Kidney capillary endothelial cell (primary cell): Measurements from ENCODE around the gene CDH12.
"Not testable (repeated sequence)": the region's sequence is repeated elsewhere in the genome, so short reads cannot be mapped to it uniquely, and the experiment has no call there.

ENCODE experiments used
- DNase-seq: peaks from one replicate; pipeline ENCODE4 v3.0.0-alpha.2; 2018; ENCODE audit warnings: low spot score

Gene CDH12

DNA sequence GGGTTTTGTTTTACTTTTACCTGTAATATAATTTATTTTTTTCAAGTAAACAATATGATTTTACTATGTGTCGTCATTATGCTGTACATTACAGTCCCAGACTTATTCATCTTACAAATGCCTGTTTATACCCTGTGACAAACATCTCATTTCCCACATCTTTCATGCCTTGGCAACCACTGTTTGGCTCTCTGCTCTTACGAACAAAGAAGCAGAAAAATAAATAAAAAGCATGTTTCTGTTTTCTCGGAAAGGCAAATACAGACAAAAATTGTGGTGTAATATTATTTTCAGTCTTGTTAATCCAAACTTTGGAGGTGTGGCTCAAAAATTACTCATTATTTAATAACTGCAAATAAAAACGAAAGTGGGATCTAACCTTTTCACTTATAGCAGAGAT is 393.0 kb downstream of the CDH12 start:
- no peak for DNase-seq

DNA sequence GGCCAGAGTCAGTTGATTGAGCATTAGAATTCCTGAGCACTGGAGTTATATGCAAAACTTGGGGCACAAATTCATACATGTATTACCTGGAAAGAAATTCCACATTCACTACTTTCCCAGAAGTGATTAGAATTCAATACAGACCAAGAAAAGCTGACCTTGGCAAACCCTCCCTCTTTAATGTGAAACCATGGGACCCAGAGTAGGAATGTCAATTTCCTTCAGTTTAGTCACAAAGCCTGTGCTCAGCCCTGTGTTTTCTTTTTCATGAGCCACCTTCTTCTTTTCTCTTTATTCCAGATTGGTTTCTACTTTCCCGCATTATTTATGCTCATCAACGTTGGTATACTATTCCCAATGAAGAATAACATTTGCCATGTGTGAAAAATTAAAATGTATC is 420.2 kb downstream of the CDH12 start:
- DNase-seq: no peak

DNA sequence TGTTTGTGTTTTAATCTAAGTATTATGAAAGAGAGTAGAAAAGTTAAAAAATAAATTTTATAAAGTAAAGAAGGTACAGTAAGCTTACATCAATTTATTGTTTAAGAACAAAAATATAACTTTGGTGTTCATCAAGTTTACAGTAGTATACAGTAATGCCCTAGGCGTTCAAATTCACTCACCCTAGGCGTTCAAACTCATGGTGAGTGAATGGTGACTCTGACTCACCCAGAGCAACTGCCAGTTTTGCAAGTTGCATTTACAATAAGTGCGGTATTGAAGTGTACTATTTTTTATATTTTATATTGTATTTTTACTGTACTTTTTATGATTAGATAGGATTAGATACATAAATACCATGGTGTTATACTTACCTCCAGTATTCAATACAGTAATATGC is 421.3 kb downstream of the CDH12 start:
- no peak for DNase-seq

DNA sequence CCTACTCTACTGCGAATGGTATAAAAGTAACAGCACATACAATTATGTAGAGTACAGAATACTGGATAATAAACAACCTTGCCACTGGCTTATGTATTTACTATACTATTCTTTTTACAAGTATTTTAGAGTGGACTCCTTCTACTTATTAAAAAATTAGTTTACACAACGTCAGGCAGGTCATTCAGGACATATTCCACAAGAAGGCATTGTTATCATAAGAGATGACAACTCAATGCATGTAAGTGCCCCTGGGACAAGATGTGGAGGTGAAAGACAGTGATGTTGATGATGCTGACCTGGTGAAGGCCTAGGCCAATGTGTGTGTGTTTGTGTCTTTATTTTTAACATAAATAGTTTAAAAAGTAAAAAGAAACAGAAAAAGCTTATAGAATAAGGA is 421.7 kb downstream of the CDH12 start:
- DNase-seq: no peak

DNA sequence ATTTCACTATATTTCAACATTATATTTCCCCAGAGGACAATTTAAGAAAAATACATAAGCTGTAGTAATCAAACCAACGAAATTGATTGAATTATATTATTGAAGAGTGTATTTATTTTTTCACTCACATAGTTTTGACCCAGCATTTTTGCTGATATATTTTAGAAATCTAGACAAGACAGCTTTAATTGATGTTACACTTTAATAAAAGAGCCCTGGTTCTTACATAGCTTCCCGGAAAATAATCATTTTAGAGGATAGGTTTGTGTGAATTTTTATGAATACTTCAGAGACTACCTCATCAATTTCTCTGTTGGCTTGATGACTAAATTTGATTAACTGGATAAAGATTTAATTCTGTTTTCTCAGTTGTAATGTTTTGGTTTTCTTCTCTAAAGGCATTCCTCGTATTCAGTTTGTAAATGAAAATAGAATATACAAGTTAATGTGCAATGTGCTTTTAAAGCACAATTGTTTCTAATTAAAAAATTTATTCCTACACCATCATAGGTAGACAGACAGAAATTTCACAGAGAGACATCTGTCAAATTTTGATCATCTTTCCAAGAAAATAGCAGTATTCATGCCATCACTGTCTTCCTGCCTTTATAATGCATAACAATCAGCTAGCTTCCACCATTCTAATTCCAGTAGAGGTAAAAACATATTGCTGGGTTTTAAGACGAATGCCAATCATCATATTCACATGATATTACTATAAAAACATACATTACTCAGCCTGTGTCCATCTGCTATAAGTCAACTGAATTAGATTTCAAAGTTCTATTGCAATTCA is 441.4 kb downstream of the CDH12 start:
- DNase-seq: no peak

DNA sequence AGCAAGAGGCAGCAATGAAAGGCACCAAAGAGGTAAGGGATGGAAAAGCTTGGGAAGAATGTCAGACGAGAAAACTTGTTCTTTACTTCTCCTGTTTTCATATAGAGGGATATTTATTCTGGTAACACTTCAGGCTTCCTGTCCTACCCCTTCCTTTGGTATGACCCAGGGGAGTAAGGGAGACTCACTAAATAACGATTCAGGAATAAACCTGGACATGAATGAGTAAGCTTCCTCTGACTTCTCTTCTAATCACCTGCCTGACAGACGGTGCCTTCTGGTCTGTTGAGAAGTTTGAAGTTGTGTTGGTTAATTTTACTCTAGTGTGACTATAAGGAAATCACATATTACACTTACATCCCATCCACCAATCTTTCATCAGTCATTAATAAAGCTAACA is 461.2 kb downstream of the CDH12 start:
- DNase-seq: no peak

DNA sequence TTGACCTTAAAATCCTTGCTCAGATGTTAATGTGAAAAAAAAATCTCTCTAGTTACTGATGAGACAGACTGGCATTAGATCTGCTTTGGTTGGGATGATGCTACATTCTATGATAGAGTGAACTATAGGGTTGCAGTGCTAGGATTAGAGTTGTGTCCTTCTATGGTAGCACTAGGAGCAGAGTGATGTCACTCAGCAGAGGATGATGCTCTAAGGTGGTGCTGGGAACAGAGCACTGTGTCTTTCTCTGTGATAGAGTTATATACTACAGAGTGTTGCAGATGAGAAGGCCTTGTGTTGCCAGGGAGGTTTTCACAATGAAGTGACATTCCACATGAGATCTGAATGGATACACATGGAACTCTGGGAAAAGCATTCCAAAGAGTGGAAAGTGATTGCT is 462.3 kb downstream of the CDH12 start:
- no peak for DNase-seq

DNA sequence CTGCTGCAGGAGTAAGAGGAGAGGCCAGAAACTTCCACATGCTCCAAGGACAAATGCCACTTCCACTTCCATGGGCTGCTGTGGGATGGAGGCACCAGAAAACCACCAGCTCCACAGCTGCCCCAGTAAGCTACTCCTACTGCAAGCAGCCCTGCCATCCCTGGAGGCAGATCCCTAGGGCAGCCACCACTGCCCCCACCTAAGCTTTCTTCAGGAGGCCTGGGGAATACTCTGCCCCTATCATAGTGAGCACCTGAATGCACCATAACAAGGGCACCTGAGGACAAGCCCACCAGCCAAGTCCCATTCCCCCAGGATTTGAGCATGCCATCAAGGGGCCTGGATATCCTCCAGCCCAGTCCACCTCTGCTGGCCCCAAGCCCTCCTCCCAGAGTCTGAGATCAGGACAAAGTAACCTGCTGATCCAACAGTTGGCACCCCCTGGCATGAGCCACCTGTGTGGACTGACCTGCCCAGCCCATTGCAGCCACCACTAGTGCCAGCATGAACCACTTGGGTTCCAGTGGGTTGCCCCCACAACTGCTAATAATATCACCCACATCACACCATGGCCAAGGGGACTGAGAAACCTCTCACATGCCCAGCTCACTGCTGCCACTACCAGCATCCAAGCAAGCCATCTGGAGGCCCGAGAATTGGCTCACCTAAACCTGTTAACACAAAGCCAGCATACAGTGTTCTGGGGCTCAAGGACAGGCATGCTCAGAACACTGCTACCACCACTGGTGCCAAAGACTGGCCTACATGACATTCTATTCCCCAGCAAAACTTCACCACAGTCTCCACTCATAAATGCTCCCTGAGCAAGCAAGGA is 480.1 kb downstream of the CDH12 start:
- DNase-seq: no peak

DNA sequence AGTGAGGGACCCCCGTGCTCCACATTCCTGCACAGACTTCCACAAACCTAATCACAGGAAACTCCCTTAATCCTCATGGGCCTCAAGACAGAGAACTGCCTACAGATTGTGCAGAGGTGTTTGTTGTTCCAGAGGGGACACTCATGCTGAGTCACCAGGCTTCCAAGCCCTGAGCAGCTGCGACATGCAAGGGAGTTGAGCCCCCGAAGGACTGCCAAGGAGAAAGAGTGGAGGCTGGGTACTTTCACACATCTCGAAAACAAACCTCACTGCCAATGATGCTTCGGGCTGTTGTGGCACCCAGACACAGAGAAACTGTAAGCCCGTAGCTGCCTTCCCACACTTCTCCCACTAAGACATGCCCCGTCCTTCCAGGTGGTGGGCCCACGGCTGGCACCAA is 480.8 kb downstream of the CDH12 start:
- no peak for DNase-seq

DNA sequence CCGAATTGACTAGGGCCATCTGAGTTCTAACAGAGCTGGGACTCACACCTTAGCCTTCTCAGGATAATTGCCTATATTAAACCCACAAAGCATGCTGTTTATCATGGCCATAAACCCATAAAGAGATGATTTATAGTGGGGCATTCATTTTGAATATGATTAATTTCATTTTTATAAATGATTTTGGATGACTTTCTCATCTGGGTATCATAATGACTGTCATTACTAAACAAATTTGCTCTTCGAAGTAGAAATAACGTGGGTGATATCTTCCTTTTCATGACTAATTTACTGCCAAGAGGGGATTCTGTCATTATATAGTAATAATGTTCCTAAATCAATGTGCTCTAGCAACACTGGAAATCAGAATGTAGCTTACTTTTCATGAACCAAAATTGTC is 498.2 kb downstream of the CDH12 start:
- no peak for DNase-seq

DNA sequence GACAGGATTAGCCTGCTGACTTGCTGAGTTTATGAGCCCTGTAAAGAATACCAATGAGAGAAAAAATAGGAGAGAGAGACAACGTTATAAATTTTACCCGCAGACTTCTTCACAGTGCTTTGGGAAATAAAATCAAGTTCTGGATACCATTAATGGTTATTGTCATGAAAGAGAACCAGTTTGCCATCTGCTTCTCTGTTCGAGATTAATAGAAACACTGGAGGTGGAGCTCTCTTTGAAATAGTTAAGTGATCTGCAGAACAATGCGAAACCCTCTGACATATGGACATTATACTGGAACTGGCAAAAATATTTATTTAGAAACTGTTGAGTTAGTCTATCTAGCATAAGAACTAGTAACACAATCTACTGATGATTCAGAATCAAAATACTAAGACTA is 500.7 kb downstream of the CDH12 start:
- DNase-seq: no peak

DNA sequence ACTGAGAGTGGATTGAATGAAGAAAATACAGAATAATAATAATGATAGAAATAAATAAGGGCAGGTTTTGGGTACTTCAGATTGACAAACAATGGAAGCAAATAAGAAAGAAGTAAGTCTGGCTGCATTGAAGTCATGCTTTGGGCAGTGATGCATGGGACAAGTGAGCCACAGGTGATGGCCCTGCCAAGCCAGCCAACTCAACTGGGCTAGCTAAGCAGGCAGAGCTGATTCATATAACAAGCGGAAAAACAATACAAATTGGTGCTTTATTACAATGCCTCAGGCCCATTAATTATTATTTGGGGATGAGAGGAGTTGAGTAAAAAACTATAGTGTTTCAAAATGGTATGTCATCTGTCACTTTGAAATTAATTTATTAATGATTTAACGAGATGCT is 502.0 kb downstream of the CDH12 start:
- no peak for DNase-seq

DNA sequence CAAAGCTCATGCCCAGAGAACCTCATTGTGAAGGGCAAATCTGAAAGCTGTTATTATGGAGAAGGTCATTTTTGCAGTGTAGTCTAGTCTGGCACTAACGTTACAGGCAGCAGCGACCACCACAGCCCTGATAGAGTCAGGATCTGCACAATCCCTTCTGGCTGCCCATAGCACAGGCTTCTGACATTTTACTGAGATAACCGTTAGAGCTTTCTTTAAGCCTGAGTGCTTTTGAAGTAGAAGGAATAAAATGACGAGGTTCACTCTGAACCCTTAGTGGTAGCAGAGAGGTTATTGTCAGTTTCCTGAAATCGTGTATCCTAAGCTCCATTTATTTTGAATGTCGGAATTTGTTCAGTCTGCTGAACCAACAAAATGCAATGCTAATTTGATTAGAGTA is 505.1 kb downstream of the CDH12 start:
- DNase-seq: no peak

DNA sequence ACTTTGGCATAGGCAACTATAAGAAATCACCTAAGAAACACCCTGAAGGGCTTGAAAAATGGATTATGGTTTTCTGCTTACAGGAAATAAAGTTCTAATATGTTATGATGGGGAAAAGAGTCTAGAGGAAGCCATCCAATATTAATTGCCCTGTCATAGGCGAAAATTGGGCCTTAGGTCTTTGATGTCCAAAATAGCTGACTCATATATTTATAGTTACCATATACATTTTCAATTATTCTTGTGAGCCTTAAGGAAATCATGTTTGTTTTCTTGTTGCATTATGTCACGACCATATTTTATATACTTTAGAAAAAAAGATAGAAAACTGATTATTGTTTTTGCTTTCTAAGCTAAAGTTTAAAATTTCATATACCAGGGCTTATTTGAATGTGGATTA is 509.1 kb downstream of the CDH12 start:
- DNase-seq: no peak

DNA sequence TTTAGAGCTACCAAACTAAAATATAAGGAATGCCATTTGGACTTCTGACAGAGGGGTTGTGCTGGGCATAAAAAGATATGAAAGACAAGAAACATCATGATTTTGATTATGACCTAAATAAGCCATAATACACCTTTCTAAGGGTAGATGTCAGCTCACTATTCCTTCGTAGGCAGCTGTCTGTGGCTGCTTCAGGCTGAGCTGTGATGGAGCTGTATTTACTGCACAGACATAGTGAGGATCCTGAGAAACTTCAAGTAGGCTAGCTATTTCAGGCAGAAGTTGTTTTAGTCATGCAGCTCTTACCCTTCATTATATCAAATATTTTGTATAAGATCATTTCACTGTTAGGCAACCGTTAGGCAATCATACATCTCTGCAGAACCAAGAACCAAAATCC is 511.7 kb downstream of the CDH12 start:
- DNase-seq: no peak

DNA sequence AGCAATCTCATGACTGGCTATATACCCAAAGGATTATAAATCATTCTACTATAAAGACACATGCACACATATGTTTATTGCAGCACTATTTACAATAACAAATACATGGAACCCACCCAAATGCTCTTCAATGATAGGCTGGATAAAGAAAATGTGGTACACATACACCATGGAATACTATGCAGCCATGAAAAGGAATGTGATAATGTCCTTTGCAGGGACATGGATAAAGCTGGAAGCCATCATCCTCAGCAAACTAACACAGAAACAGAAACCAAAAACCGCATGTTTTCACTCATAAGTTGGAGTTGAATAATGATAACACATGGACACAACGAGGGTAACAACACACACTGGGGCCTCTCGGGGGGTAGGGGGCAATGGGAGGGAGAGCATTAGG is 520.2 kb downstream of the CDH12 start:
- not testable (repeated sequence) for DNase-seq

DNA sequence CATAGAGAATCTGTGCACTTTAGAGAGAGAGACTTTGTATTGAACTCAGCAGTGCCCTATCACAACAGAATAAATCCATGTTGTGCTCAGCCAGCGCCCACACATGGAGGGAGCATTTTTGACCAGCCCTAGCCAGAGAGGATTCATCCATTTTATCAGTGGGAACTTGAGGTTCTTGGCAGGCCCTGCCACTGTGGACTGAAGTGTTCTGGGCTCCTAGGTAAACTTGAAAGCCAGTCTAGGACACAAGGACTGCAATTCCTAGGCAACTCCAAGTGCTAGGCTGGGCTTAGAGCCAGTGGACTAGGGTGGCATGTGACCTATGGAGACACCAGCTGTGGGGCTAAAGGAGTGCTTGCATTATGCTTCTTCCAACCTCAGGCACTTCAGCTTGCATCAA is 523.5 kb downstream of the CDH12 start:
- DNase-seq: no peak

DNA sequence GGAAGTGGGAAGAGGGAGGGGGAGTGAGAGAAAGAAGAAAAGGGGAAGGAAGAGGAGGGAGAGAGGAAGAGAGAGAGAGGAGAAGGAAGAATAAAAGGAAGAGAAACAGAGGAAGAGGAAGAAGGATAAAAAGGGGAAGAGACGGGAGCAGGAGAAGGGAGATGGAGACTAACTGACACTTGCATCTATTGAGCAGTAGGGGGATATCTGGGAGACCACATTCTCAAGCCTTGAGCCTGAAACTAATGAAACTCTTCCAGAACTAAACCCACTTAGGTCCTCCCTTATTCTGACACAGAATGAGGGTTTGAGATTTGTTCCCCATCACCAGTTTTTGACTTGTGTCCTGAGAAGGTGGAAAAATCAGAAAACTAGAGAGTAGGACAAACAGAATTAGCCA is 533.3 kb downstream of the CDH12 start:
- DNase-seq: no peak

DNA sequence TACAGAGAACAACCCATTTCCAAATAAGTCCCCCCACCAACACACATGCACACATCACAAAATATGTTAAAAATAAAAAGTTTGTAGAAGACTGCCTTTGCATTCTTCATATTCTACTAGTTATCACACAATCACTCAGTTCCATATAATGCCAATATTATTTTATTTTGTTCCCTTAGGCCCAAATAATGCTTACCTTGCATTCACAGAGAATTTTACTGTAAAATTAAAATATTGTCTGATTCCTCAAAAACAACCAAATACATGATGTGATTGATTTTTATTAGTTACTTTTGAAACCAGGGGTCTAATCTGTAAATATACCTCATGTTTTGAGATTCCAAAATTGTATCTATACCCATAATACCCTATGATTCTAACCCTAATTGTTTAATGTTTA is 536.9 kb downstream of the CDH12 start:
- DNase-seq: no peak

DNA sequence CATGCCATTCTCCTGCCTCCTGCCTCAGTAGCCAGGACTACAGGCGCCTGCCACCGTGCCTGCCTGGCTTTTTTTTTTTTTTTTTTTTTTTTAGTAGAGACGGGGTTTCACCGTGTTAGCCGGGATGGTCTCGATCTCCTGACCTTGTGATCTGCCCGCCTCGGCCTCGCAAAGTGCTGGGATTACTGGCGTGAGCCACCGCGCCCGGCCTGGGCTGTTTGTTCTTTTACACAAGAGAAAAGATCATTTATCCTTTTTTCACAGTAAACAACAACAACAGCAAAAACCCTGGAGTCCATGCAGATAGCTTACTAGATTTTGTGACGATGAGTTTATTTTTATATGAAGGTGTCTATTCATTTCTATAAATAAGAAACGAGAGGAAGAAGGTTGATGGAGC is 538.1 kb downstream of the CDH12 start:
- DNase-seq: not testable (repeated sequence)

DNA sequence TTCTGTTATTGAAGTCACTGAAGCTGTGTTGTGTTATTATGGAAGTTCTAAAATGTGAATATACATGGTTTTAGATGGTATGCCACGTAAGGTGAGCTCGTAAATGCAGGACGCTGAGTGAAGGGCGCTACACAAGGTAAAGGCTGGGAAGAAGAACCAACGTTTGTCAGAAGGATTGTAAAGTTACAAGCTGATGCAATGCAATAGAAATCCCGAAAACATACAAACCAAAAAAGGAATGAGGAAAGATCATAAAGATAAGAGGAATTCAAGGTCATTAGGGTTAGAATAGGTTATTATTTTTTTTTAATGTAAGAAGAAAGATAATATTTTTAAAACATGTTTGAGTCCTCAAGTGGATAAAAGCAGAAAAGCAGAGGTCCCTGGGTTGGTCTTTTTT is 538.6 kb downstream of the CDH12 start:
- no peak for DNase-seq

DNA sequence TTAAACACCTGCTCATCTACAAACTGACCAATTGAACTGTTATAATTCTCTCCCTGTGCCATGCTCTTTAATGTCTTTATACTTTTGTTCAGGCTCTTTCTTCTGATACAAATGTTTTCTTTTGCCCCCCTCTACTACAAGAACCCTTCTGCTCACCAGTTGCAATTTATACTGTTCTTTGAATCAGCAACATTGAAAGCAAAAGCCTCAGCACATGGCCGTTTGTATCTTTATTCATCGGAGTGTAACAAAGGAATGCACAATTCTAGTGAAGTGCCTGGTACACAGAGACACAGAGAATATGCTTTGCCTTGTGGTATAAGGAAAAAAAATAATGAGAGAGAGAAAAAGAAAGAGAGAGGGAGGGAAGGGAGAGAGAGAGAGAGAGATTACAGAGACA is 547.1 kb downstream of the CDH12 start:
- no peak for DNase-seq

DNA sequence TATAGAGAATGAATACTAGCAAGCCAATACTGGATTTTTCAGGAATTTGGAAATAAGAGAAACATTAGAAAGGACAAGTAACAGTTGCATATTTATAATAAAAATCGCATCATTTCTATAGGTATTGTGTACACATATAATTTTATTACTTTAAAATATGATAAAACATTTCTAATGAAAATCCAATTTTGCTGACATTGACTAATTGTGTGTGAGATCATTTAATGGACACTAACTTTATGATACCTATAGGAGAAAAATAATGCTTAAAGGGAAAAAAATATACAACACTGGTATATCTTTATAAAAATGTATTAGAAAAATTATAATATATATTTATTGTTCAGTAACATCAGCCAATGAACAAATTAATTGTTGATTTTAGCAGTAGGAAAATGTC is 557.3 kb downstream of the CDH12 start:
- DNase-seq: no peak

DNA sequence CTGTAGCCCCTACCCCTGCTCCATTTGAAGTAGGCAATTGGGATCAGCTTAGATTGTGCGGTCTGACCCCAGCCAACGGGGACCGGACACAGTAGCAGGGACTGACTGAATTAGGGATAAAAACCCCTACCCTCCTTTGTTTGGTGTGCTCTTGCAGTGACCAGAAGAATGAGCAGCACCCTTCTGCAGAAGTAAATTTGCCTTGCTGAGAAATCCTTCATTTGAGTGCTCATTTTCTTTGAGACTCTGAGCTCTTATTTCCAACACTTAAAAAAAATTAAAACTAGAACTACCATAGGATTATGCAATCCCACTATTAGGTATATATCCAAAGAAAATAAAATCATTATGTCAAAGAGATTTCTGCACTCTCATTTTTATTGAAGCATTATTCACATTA is 560.0 kb downstream of the CDH12 start:
- DNase-seq: no peak
